Measurements from ENCODE around the gene ZNF835. TPM values are rescaled to one million over a fixed set of nuclear protein-coding genes. Genes with fewer than 3 reads are reported as not detected.

The ZNF835 gene
- total RNA-seq, 1 donor = not detected

GRCh38 chr19:56622374-56622773 lies 49.2 kb downstream of the ZNF835 start:
- TF ChIP-seq CTCF (IDR thresholded peaks at IDR 0.05; ENCODE audit: insufficient read depth, low read length) = no peak
- no peak for DNase-seq (ENCODE audit: low read depth)
- no peak overlapping the region for H3K4me3 ChIP-seq (ENCODE audit: low read depth, low read length)

- no peak for DNase-seq (ENCODE audit: low read depth)
- TF ChIP-seq CTCF (IDR thresholded peaks at IDR 0.05; ENCODE audit: insufficient read depth, low read length) = no peak
- no peak overlapping the region for H3K4me3 ChIP-seq (ENCODE audit: low read depth, low read length)
Measured at GRCh38 chr19:56619121-56619520, 52.4 kb downstream of the ZNF835 start.

- no peak overlapping the region for H3K4me3 ChIP-seq (ENCODE audit: low read depth, low read length)
- no peak for TF ChIP-seq CTCF (IDR thresholded peaks at IDR 0.05; ENCODE audit: insufficient read depth, low read length)
- DNase-seq (ENCODE audit: low read depth) = no peak
Measured at GRCh38 chr19:56617531-56617930, 54.0 kb downstream of the ZNF835 start.

DNA sequence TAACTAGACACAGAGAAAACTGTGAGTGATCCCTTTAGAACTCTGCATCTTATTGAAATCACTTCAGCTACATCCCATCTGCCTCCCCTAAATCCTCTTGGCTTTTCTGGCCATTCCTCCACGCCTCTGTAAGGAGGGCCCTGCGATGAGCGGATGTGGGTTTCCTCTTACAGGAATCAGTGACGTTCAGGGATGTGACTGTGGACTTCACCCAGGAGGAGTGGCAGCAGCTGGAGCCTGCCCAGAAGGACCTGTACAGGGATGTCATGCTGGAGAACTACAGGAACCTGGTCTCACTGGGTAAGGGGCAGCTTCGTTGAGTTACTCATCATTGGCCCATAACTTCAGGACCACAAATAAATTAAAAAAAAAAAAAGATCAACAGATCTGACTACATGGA lies 57.9 kb downstream of the ZNF835 start:
- no peak for DNase-seq (ENCODE audit: low read depth)
- no peak for TF ChIP-seq CTCF (IDR thresholded peaks at IDR 0.05; ENCODE audit: insufficient read depth, low read length)
- H3K4me3 ChIP-seq (ENCODE audit: low read depth, low read length) = no peak overlapping the region

DNA sequence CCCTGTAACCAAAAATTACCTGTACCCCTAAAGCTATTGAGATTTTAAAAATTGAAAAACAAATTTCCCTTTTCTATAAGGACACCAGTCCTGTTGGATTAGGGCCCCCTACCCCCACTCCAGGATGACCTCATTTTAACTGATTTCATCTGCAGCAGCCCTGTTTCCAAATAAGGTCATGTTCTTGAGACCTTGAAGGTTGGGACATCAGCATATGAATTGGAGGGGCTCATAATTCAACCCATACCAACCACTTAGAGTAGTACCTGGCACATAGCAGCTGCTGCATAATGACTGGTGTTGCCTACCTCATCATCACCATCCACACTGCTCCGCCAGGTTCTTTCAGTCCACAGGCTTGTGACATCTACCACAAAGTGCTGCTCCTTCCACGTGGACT lies 58.8 kb downstream of the ZNF835 start:
- no peak for TF ChIP-seq CTCF (IDR thresholded peaks at IDR 0.05; ENCODE audit: insufficient read depth, low read length)
- no peak for DNase-seq (ENCODE audit: low read depth)
- H3K4me3 ChIP-seq (ENCODE audit: low read depth, low read length) = no peak overlapping the region

Other genes with a start within 250 kb of the ZNF835 start
- 3.1 and 8.9 TPM in 2 replicates for gene ZNF667, start 194.4 kb downstream of the ZNF835 start, total RNA-seq (ENCODE audit: low replicate concordance)
- 2.5 and 11.0 TPM in 2 replicates for gene ZNF471, start 163.9 kb downstream of the ZNF835 start, total RNA-seq (ENCODE audit: low replicate concordance)
- 8.3 and 11.6 TPM in 2 replicates for gene ZFP28, start 132.8 kb downstream of the ZNF835 start, total RNA-seq (ENCODE audit: low replicate concordance)
- gene ZNF470, start 104.3 kb downstream of the ZNF835 start, total RNA-seq (ENCODE audit: low replicate concordance) = 6.4 and 8.7 TPM in 2 replicates
- 2.4 and 6.3 TPM in 2 replicates for gene ZNF71, start 76.5 kb downstream of the ZNF835 start, total RNA-seq (ENCODE audit: low replicate concordance)
- 0.65 TPM in 1 of 2 replicates, not detected in the other for gene SMIM17, start 28.6 kb downstream of the ZNF835 start, total RNA-seq (ENCODE audit: low replicate concordance)
- 0.18 and 0.49 TPM in 2 replicates for gene PEG3, start 169.0 kb upstream of the ZNF835 start, total RNA-seq (ENCODE audit: low replicate concordance)
- gene ZIM2, start 169.0 kb upstream of the ZNF835 start, total RNA-seq (ENCODE audit: low replicate concordance) = not detected in 2 replicates